IMR-90 (cell line): ENCODE results near the gene ALKBH6. TPM values are rescaled to one million over a fixed set of nuclear protein-coding genes. Genes with fewer than 3 reads are reported as not detected.

ENCODE experiments used
- ATAC-seq: fragments of 200-7000 bp; cut with Tn5 transposase; 2 replicates; pipeline ENCODE4 v1.9.1; 2020; ENCODE audit warnings: low read depth, mild to moderate bottlenecking, moderate library complexity
- Bru-seq: library from RNA; stranded (reverse); fragments of 400-500 nt; gene quantifications from one replicate; lab custom pipeline; 2021; lab: Mats Ljungman, UMichigan
- BruChase-seq, 2 experiments: library from RNA; stranded (reverse); fragments of 400-500 nt; gene quantifications; one replicate each; lab custom pipeline; 2021; lab: Mats Ljungman, UMichigan
- BruUV-seq: library from RNA; stranded (reverse); fragments of 400-500 nt; replicated peaks from 2 replicates; lab custom pipeline; 2021; lab: Mats Ljungman, UMichigan
- CTCF ChIA-PET: fragments of 300-600 bp; formaldehyde crosslinking; extraction: SDS; loops from one replicate; lab custom pipeline; 2021; ENCODE audit warnings: antibody characterized with exemption; lab: Yijun Ruan, JAX
- POLR2A ChIA-PET: fragments of 300-600 bp; sonication (Branson Sonifier 250); formaldehyde crosslinking; loops from one replicate; lab custom pipeline; 2022; ENCODE audit warnings: antibody characterized with exemption; ENCODE audit not compliant: unreplicated experiment; lab: Charles Lee
- DNase-seq: peaks from one replicate; pipeline ENCODE4 v3.0.0; 2013
- H2AFZ ChIP-seq: replicated peaks from 2 replicates; pipeline ENCODE3; 2013; ENCODE audit warnings: low read length, mild to moderate bottlenecking; ENCODE audit not compliant: poor library complexity
- H2AK5ac ChIP-seq: 2 replicates; pipeline ENCODE4 v1.6.1; 2013; ENCODE audit warnings: low read depth, low read length, inconsistent platforms
- H2AK9ac ChIP-seq: replicated peaks from 2 replicates; pipeline ENCODE3; 2013; ENCODE audit warnings: mild to moderate bottlenecking, low read depth, low read length, moderate library complexity; ENCODE audit not compliant: poor library complexity
- H2BK120ac ChIP-seq: 2 replicates; pipeline ENCODE4 v1.6.1; 2013; ENCODE audit warnings: low read depth, low read length, inconsistent platforms
- H2BK15ac ChIP-seq: 3 replicates; pipeline ENCODE4 v1.6.1; 2013; ENCODE audit warnings: low read depth, low read length, inconsistent platforms
- H2BK20ac ChIP-seq: 2 replicates; pipeline ENCODE4 v1.6.1; 2013; ENCODE audit warnings: low read depth, mild to moderate bottlenecking, inconsistent platforms, low read length, moderate library complexity
- H2BK5ac ChIP-seq: 2 replicates; pipeline ENCODE4 v1.6.1; 2013; ENCODE audit warnings: mild to moderate bottlenecking, low read depth, low read length, inconsistent platforms; ENCODE audit not compliant: poor library complexity, severe bottlenecking
- H3K14ac ChIP-seq: replicated peaks from 2 replicates; pipeline ENCODE4 v1.6.1; 2013; ENCODE audit warnings: low read depth, low read length, inconsistent platforms
- H3K18ac ChIP-seq: 2 replicates; pipeline ENCODE4 v1.6.1; 2013; ENCODE audit warnings: low read depth, low read length, control low read depth
- H3K23ac ChIP-seq: 2 replicates; pipeline ENCODE4 v1.6.1; 2013; ENCODE audit warnings: low read depth, low read length, inconsistent platforms
- H3K27ac ChIP-seq: 2 replicates; pipeline ENCODE4 v1.5.1; 2013; ENCODE audit warnings: mild to moderate bottlenecking, control low read depth, low read length; ENCODE audit not compliant: insufficient read depth
- H3K27me3 ChIP-seq: 2 replicates; pipeline ENCODE4 v1.6.1; 2013; ENCODE audit warnings: low read length; ENCODE audit not compliant: control insufficient read depth, insufficient read depth
- H3K36me3 ChIP-seq: 2 replicates; pipeline ENCODE4 v1.6.1; 2013; ENCODE audit warnings: low read length, mixed read lengths; ENCODE audit not compliant: control insufficient read depth, insufficient read depth
- H3K4ac ChIP-seq: 2 replicates; pipeline ENCODE4 v1.6.1; 2013; ENCODE audit warnings: low read depth, low read length, inconsistent platforms
- H3K4me1 ChIP-seq: 2 replicates; pipeline ENCODE4 v1.6.1; 2013; ENCODE audit warnings: low read length, mixed read lengths; ENCODE audit not compliant: control insufficient read depth, insufficient read depth
- H3K4me2 ChIP-seq: 2 replicates; pipeline ENCODE4 v1.6.1; 2013; ENCODE audit warnings: low read depth, mild to moderate bottlenecking, control low read depth, low read length, moderate library complexity
- H3K4me3 ChIP-seq: 2 replicates; pipeline ENCODE4 v1.5.1; 2013; ENCODE audit warnings: low read depth, mild to moderate bottlenecking, control low read depth, low read length, moderate library complexity; ENCODE audit not compliant: insufficient read depth
- H3K56ac ChIP-seq: 2 replicates; pipeline ENCODE4 v1.6.1; 2013; ENCODE audit warnings: low read length, inconsistent platforms; ENCODE audit not compliant: insufficient read depth; ENCODE audit errors: extremely low read depth
- H3K79me1 ChIP-seq, 2 experiments: 2 replicates each; pipeline ENCODE4 v1.6.1; 2013; ENCODE audit warnings: low read length in 2 of 2, inconsistent platforms in 1 of 2, low read depth in 1 of 2
- H3K9ac ChIP-seq: 2 replicates; pipeline ENCODE4 v1.6.1; 2013; ENCODE audit warnings: low read depth, low read length, control low read depth
- H3K9me1 ChIP-seq: 2 replicates; pipeline ENCODE4 v1.6.1; 2013; ENCODE audit warnings: low read length, inconsistent platforms; ENCODE audit not compliant: insufficient read depth
- H3K9me3 ChIP-seq: 2 replicates; pipeline ENCODE4 v1.6.1; 2013; ENCODE audit warnings: low read length; ENCODE audit not compliant: control insufficient read depth, insufficient read depth
- H4K20me1 ChIP-seq: 2 replicates; pipeline ENCODE4 v1.6.1; 2013; ENCODE audit warnings: low read length, inconsistent platforms; ENCODE audit not compliant: insufficient read depth
- H4K5ac ChIP-seq: 2 replicates; pipeline ENCODE4 v1.6.1; 2013; ENCODE audit warnings: mild to moderate bottlenecking, low read depth, low read length, control low read depth
- H4K8ac ChIP-seq, 2 experiments: 2 replicates each; pipeline ENCODE4 v1.6.1; 2013; ENCODE audit warnings: low read depth in 2 of 2, low read length in 2 of 2, control low read depth in 1 of 2, inconsistent platforms in 1 of 2
- H4K91ac ChIP-seq: 2 replicates; pipeline ENCODE4 v1.6.1; 2013; ENCODE audit warnings: low read depth, low read length, inconsistent platforms; ENCODE audit not compliant: insufficient read depth
- BHLHE40 ChIP-seq: fragments of 150-350 bp; IDR thresholded peaks from 2 replicates; pipeline ENCODE4 v1.6.1; 2016; ENCODE audit warnings: mild to moderate bottlenecking, low read depth, low read length
- CEBPB ChIP-seq: IDR thresholded peaks from 2 replicates; pipeline ENCODE4 v1.6.1; 2012; ENCODE audit warnings: low read depth, low read length, improper control_type of control experiment
- CHD1 ChIP-seq: IDR thresholded peaks from 2 replicates; pipeline ENCODE4 v1.6.1; 2012; ENCODE audit warnings: low read depth, low read length, improper control_type of control experiment
- FOS ChIP-seq: fragments of 150-350 bp; IDR thresholded peaks from 2 replicates; pipeline ENCODE4 v1.6.1; 2016; ENCODE audit warnings: low read depth, low read length
- MAFK ChIP-seq: IDR thresholded peaks from 2 replicates; pipeline ENCODE4 v1.6.1; 2012; ENCODE audit warnings: low read depth, low read length, improper control_type of control experiment
- MAZ ChIP-seq: IDR thresholded peaks from 2 replicates; pipeline ENCODE4 v1.6.1; 2012; ENCODE audit warnings: low read depth, mild to moderate bottlenecking, low read length, improper control_type of control experiment, moderate library complexity, borderline replicate concordance
- MXI1 ChIP-seq: IDR thresholded peaks from 2 replicates; pipeline ENCODE4 v1.6.1; 2012; ENCODE audit warnings: low read depth, mild to moderate bottlenecking, low read length, moderate library complexity, borderline replicate concordance
- NFE2L2 ChIP-seq: fragments of 150-350 bp; IDR thresholded peaks from 2 replicates; pipeline ENCODE4 v1.6.1; 2016; ENCODE audit warnings: low read depth, mild to moderate bottlenecking, low read length
- POLR2A ChIP-seq: IDR thresholded peaks from 2 replicates; pipeline ENCODE4 v1.6.1; 2012; ENCODE audit warnings: mild to moderate bottlenecking, low read depth, low read length
- RAD21 ChIP-seq: IDR thresholded peaks from 2 replicates; pipeline ENCODE4 v1.6.1; 2012; ENCODE audit warnings: low read length, improper control_type of control experiment
- RFX5 ChIP-seq: IDR thresholded peaks from 2 replicates; pipeline ENCODE4 v1.8.0; 2012; ENCODE audit warnings: low read depth, mild to moderate bottlenecking, low read length, moderate library complexity
- WGBS, 2 experiments: methylation state at CpG; one replicate each; pipeline versions ENCODE4 v1.1.5 to v1.1.7; 2013; ENCODE audit warnings: missing lambda C conversion rate in 2 of 2; ENCODE audit not compliant: insufficient read length in 1 of 2; ENCODE audit errors: extremely low coverage in 2 of 2; 5-methylcytosine and 5-hydroxymethylcytosine counted together
- dilution Hi-C: fragments of 300-500 bp; cut with HindIII; formaldehyde crosslinking; loops from one replicate; pipeline ENCODE4 v1.14.3; 2018; ENCODE audit warnings: low sequenced_read_pairs; ENCODE audit not compliant: unreplicated experiment
- in situ Hi-C: fragments of 300-500 bp; cut with MboI; formaldehyde crosslinking; loops from 3 replicates; pipeline ENCODE4 v1.14.3; 2019; ENCODE audit warnings: low sequenced_read_pairs, inconsistent platforms, mixed read lengths
- intact Hi-C: fragments of 100-400 bp; cut with micrococcal nuclease; formaldehyde crosslinking; loops from 2 replicates; pipeline ENCODE4 v1.10.0; 2022
- long read RNA-seq: library from polyadenylated mRNA; unstranded; transcript quantifications from one replicate; pipeline ENCODE4 v2.0.0, GENCODE V29; 2021; ENCODE audit not compliant: unreplicated experiment
- polyA plus RNA-seq, 3 experiments: library from polyadenylated mRNA; depleted of rRNA; stranded (reverse); fragments of >200 nt; gene quantifications; 2 replicates each; pipeline ENCODE4 v1.2.3, GENCODE V29; 2012; ENCODE audit warnings: low replicate concordance in 1 of 3
- total RNA-seq: library from RNA; depleted of rRNA; stranded (reverse); fragments of >200 nt; gene quantifications from 2 replicates; pipeline ENCODE4 v1.2.3, GENCODE V29; 2012; rRNA removed
- TF ChIP-seq, protein P1 (sequence below): fragments of 150-350 bp; IDR thresholded peaks from 2 replicates; pipeline ENCODE4 v1.6.1; 2017; ENCODE audit warnings: mild to moderate bottlenecking, antibody characterized with exemption, low read length, low read depth
- TF ChIP-seq, protein P2 (sequence below): fragments of 150-350 bp; IDR thresholded peaks from 2 replicates; pipeline ENCODE4 v1.6.1; 2016; ENCODE audit warnings: low read depth, mild to moderate bottlenecking, low read length, moderate library complexity, borderline replicate concordance

ALKBH6 gene
- total RNA-seq (10.3 and 12.9 TPM in 2 replicates), polyA plus RNA-seq (2012; rRNA removed) (38.7 and 42.7 TPM in 2 replicates), Bru-seq, nascent RNA (percentile 65 among the genes with signal in this experiment), BruChase-seq, experiment 1, labeled RNA remaining after a 6-hour chase (percentile 64 among the genes with signal in this experiment), BruChase-seq, experiment 2, labeled RNA remaining after a 2-hour chase (percentile 55 among the genes with signal in this experiment)
- polyA plus RNA-seq (2012; cell fraction: cytosol; rRNA removed) = 21.2 and 48.6 TPM in 2 replicates
- polyA plus RNA-seq (2012; cell fraction: nucleus; rRNA removed; ENCODE audit: low replicate concordance) = 120 and 144 TPM in 2 replicates
- long read RNA-seq, partial matches to known transcripts = 5 of 20 reads
- long read RNA-seq, other reads (novel, unspliced or antisense) = 8 of 20 reads

DNA sequence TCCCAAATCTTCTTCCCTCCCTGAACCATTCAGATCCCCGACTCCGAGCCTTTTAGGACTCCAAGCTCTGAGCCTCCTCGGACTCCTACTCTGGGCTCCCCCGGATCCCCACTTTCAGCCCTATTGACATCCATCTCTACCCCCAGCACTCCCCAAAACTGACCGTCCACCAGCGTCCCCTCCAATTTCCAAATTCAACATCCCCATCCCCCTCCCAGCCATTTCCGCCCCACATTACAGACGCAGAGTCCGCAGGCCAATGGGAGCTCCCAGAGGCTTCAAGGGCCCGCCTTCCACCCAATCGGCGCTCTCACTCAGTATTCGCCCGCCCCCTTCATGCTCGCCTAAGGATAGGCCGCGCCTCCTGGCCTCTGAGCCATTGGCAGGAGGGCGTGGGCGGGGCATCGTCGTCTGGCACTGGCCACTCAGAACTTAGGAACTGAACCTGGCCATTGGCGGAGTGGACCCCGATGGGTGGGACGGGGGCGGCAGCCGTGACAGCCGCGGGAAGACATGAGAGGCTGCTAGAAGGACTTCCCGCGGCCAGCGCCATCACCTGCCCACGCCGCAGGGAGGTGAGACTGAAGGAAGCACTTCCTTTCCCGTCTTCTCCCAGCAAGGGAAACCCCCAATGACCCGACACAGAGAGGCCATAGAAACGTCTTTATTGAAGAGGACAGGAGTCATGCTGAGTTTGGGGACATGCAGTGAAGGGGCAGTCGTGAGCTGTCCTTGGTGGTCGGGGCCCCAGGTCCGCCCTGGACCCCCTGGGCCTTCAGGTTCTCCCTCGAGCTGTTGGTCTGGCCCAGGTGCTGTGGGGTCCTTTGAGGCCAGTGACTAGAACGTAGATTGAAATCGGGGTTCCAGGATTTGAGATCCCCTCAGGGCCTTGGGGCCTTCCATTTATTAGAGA is at the start of gene ALKBH6:
ALKBH6 (minus strand) TSS at position 202 of the 913 bp plus-strand sequence. CDS start 816 bp downstream, outside the sequence.
- CTCF ChIA-PET = no interaction called here
- H3K9me3 ChIP-seq = no peaks in the 10 kb centered on the region
- TF ChIP-seq BHLHE40 (no peak), POLR2A (peak; percentile 53; the same call in 1 of the 2 replicates), NFE2L2 (no peak), RAD21 (no peak), FOS (peak; percentile 40; the same call in 1 of the 2 replicates), CHD1 (no peak), MXI1 (peak; percentile 81), RFX5 (no peak), CEBPB (no peak), MAZ (peak; percentile 36; the same call in 1 of the 2 replicates), MAFK (no peak)
- TF ChIP-seq, protein P1, sequence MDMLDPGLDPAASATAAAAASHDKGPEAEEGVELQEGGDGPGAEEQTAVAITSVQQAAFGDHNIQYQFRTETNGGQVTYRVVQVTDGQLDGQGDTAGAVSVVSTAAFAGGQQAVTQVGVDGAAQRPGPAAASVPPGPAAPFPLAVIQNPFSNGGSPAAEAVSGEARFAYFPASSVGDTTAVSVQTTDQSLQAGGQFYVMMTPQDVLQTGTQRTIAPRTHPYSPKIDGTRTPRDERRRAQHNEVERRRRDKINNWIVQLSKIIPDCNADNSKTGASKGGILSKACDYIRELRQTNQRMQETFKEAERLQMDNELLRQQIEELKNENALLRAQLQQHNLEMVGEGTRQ = no peak
- TF ChIP-seq, protein P2, sequence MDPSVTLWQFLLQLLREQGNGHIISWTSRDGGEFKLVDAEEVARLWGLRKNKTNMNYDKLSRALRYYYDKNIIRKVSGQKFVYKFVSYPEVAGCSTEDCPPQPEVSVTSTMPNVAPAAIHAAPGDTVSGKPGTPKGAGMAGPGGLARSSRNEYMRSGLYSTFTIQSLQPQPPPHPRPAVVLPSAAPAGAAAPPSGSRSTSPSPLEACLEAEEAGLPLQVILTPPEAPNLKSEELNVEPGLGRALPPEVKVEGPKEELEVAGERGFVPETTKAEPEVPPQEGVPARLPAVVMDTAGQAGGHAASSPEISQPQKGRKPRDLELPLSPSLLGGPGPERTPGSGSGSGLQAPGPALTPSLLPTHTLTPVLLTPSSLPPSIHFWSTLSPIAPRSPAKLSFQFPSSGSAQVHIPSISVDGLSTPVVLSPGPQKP = no peak
- no peak within 1 kb of the TSS for H2BK15ac ChIP-seq
- no peaks in the 10 kb centered on the region for H4K20me1 ChIP-seq
- H3K4ac ChIP-seq = peak within 1 kb of the TSS; percentile 53
- H2BK120ac ChIP-seq = no peak within 1 kb of the TSS
- peak within 1 kb of the TSS; percentile 39; the same call in 1 of the 2 replicates for H3K23ac ChIP-seq
- H2AFZ ChIP-seq = peak within 1 kb of the TSS; percentile 97
- H3K14ac ChIP-seq = peak within 1 kb of the TSS; percentile 30
- ATAC-seq = peak; percentile 98
- peak within 1 kb of the TSS; percentile 47 for H2BK5ac ChIP-seq
- peak; percentile 97 for DNase-seq
- H2AK9ac ChIP-seq = peak within 1 kb of the TSS; percentile 84
- peak within 1 kb of the TSS; percentile 65; the same call in 1 of the 2 replicates for H4K5ac ChIP-seq
- H4K8ac ChIP-seq = peak within 1 kb of the TSS; percentile 21 to 96
- H3K9ac ChIP-seq = peak within 1 kb of the TSS; percentile 84
- peak within 1 kb of the TSS; percentile 88 for H3K4me3 ChIP-seq
- in situ Hi-C loops (no loop called here), dilution Hi-C loops (no loop called here), intact Hi-C loops (loop anchor here (1.0 kb wide), 1 partner anchor 40 kb away; the partner anchor contains the start of genes THAP8 and WDR62)
- H3K27me3 ChIP-seq = no peaks in the 10 kb centered on the region
- 0 out of 2 replicates have a peak within 1 kb of the TSS, but pooled peaks have one; percentile 13 for H4K91ac ChIP-seq
- no peak within 1 kb of the TSS for H2BK20ac ChIP-seq
- POLR2A ChIA-PET = no interaction called here
- peaks cover 7 to 14% of the 10 kb centered on the region in 2 experiments; a peak in 3 of 4 replicates for H3K79me1 ChIP-seq
- peak within 1 kb of the TSS; percentile 56 for H2AK5ac ChIP-seq
- 0% methylated on average over 13 of the region's 42 CpGs; no CpG with 5 or more reads in 1 of the 2 experiments for WGBS, 2 experiments
- peak within 1 kb of the TSS; percentile 92; the same call in 1 of the 2 replicates for H3K56ac ChIP-seq
- no TSS peak for BruUV-seq
- H3K27ac ChIP-seq = peak within 1 kb of the TSS; percentile 73
- H3K4me2 ChIP-seq = peak within 1 kb of the TSS; percentile 98
- H3K36me3 ChIP-seq = peaks cover 28% of the 10 kb centered on the region
- peaks cover 6% of the 10 kb centered on the region for H3K9me1 ChIP-seq
- no peak within 1 kb of the TSS for H3K18ac ChIP-seq
- H3K4me1 ChIP-seq = peaks cover 7% of the 10 kb centered on the region; the same call in 1 of the 2 replicates
